Measurements from ENCODE around the gene P4HA3. TPM values are rescaled to one million over a fixed set of nuclear protein-coding genes. Genes with fewer than 3 reads are reported as not detected.

Gene P4HA3
- total RNA-seq: not detected

- Histone ChIP-seq H3K9me3 (peaks cover 0 to 2% (median 0%) of the 10 kb centered on the region in 4 donors), H3K4me1 (peaks cover 0 to 11% (median 2%) of the 10 kb centered on the region in 4 donors), H3K36me3 (no peaks in the 10 kb centered on the region), H3K4me3 (peak within 1 kb of the TSS in 3 of 4 donors; percentile 37 to 60 (median 46)), H3K27ac (no peak within 1 kb of the TSS), H3K27me3 (peaks cover 0 to 4% of the 10 kb centered on the region in 2 donors)
- DNase-seq: peak in 2 of 3 donors; percentile 70 to 86
- TF ChIP-seq CTCF (IDR thresholded peaks at IDR 0.05): no peak
- no peak for TF ChIP-seq POLR2A (IDR thresholded peaks at IDR 0.05)
Observed at GRCh38 chr11:74311352-74311926, at the start of gene P4HA3. Gene P4HA3 (minus strand): TSS chr11:74311640. CDS start chr11:74311611, 29 bp downstream.

GRCh38 chr11:74357449-74357848 is 46.0 kb upstream of the P4HA3 start:
- Histone ChIP-seq H3K36me3 (peaks cover 0 to 15% (median 0%) of the 10 kb centered on the region in 3 donors), H3K4me3 (no peak overlapping the region), H3K27me3 (no peaks in the 10 kb centered on the region), H3K27ac (no peak overlapping the region), H3K9me3 (no peaks in the 10 kb centered on the region), H3K4me1 (no peaks in the 10 kb centered on the region)
- no peak for TF ChIP-seq CTCF (IDR thresholded peaks at IDR 0.05)
- no peak for TF ChIP-seq POLR2A (IDR thresholded peaks at IDR 0.05)
- no peak for DNase-seq

- Histone ChIP-seq H3K4me3 (no peak overlapping the region), H3K27me3 (no peaks in the 10 kb centered on the region), H3K36me3 (peaks cover 0 to 11% (median 0%) of the 10 kb centered on the region in 3 donors), H3K4me1 (no peaks in the 10 kb centered on the region), H3K27ac (no peak overlapping the region), H3K9me3 (no peaks in the 10 kb centered on the region)
- TF ChIP-seq CTCF (IDR thresholded peaks at IDR 0.05): no peak
- no peak for TF ChIP-seq POLR2A (IDR thresholded peaks at IDR 0.05)
- DNase-seq: no peak
Observed at GRCh38 chr11:74355626-74356025, 44.2 kb upstream of the P4HA3 start.

- H3K36me3 ChIP-seq: no peaks in the 10 kb centered on the region
- H3K4me1 ChIP-seq: no peaks in the 10 kb centered on the region
- no peaks in the 10 kb centered on the region for H3K9me3 ChIP-seq
- H3K27me3 ChIP-seq: no peaks in the 10 kb centered on the region
- H3K27ac ChIP-seq: no peak overlapping the region
- no peak overlapping the region for H3K4me3 ChIP-seq
- no peak for DNase-seq
- no peak for TF ChIP-seq POLR2A (IDR thresholded peaks at IDR 0.05)
- no peak for TF ChIP-seq CTCF (IDR thresholded peaks at IDR 0.05)
Observed at GRCh38 chr11:74354036-74354435, 42.6 kb upstream of the P4HA3 start.

GRCh38 chr11:74347381-74347780 is 35.9 kb upstream of the P4HA3 start:
- H3K4me1 ChIP-seq: no peaks in the 10 kb centered on the region
- no peaks in the 10 kb centered on the region for H3K9me3 ChIP-seq
- H3K36me3 ChIP-seq: no peaks in the 10 kb centered on the region
- no peaks in the 10 kb centered on the region for H3K27me3 ChIP-seq
- no peak for TF ChIP-seq POLR2A (IDR thresholded peaks at IDR 0.05)
- H3K27ac ChIP-seq: no peak overlapping the region
- no peak overlapping the region for H3K4me3 ChIP-seq
- DNase-seq: no peak

- DNase-seq: no peak
- Histone ChIP-seq H3K27me3 (no peaks in the 10 kb centered on the region), H3K27ac (no peak overlapping the region), H3K36me3 (no peaks in the 10 kb centered on the region), H3K4me1 (no peaks in the 10 kb centered on the region), H3K9me3 (no peaks in the 10 kb centered on the region), H3K4me3 (no peak overlapping the region)
- no peak for TF ChIP-seq POLR2A (IDR thresholded peaks at IDR 0.05)
- no peak for TF ChIP-seq CTCF (IDR thresholded peaks at IDR 0.05)
Observed at GRCh38 chr11:74345420-74345819, 34.0 kb upstream of the P4HA3 start.

Measured in Peyer's patch (tissue), 4 donors.